Left ventricle myocardium superior (tissue), 1 donor: ENCODE results near the gene STARD3. TPM values are rescaled to one million over a fixed set of nuclear protein-coding genes. Genes with fewer than 3 reads are reported as not detected.

Source experiments
- ATAC-seq: fragments of 200-7000 bp; cut with Tn5 transposase; one replicate; pipeline ENCODE4 v1.9.1; 2020; ENCODE audit warnings: mild to moderate bottlenecking, moderate library complexity
- DNase-seq: peaks from one replicate; pipeline ENCODE4 v3.0.0-alpha.2; 2020
- intact Hi-C: fragments of 100-400 bp; cut with micrococcal nuclease; formaldehyde crosslinking; loops from one replicate; pipeline ENCODE4 v1.11.0; 2022
- total RNA-seq: library from RNA; stranded (reverse); fragmentation: NEBNext Ultra II Directional; extraction: Animal tissue kit (Norgen Biotek cat#: 25700); gene quantifications from one replicate; pipeline ENCODE4 v1.2.1, GENCODE V29; 2021
- donor health status: DM: no; HTN: yes; CAD: no; lungs with severe emphysema.

STARD3 gene
- total RNA-seq, 1 donor from 2014 or later: 18.7 TPM

GRCh38 chr17:39617446-39618245 is 19.3 kb upstream of the STARD3 start:
- ATAC-seq (peak; percentile 55), DNase-seq (peak; percentile 79)
- intact Hi-C loops: no loop called here

- intact Hi-C loops: no loop called here
- DNase-seq: no peak
- no peak for ATAC-seq
Observed at GRCh38 chr17:39618246-39618913, 18.6 kb upstream of the STARD3 start.

- DNase-seq: no peak
- intact Hi-C loops: no loop called here
- ATAC-seq: no peak
Observed at GRCh38 chr17:39618956-39619785, 17.8 kb upstream of the STARD3 start.

- intact Hi-C loops: loop anchor here (5.0 kb wide), 2 partner anchors 72 to 133 kb away; no protein-coding TSS in a partner anchor
- DNase-seq (no peak), ATAC-seq (no peak)
Observed at GRCh38 chr17:39619786-39620101, 17.2 kb upstream of the STARD3 start.

- ATAC-seq: peak; percentile 79
- intact Hi-C loops: loop anchor here (5.0 kb wide), 2 partner anchors 74 to 131 kb away; no protein-coding TSS in a partner anchor
- peak; percentile 91 for DNase-seq
Observed at GRCh38 chr17:39621523-39622379, 15.2 kb upstream of the STARD3 start.

- intact Hi-C loops: loop anchor here (5.0 kb wide), 2 partner anchors 75 to 130 kb away; no protein-coding TSS in a partner anchor
- ATAC-seq (no peak), DNase-seq (no peak)
Observed at GRCh38 chr17:39622380-39623006, 14.5 kb upstream of the STARD3 start.

GRCh38 chr17:39623356-39623950 is 13.5 kb upstream of the STARD3 start:
- DNase-seq: peak; percentile 92
- intact Hi-C loops: loop anchor here (5.0 kb wide), 2 partner anchors 76 to 129 kb away; no protein-coding TSS in a partner anchor
- ATAC-seq: peak; percentile 83

- ATAC-seq (no peak), DNase-seq (no peak)
- intact Hi-C loops: loop anchor here (5.0 kb wide), 2 partner anchors 77 to 128 kb away; no protein-coding TSS in a partner anchor
Observed at GRCh38 chr17:39624313-39624712, 12.6 kb upstream of the STARD3 start.

- DNase-seq: no peak
- ATAC-seq: no peak
- intact Hi-C loops: no loop called here
Observed at GRCh38 chr17:39625198-39625785, 11.7 kb upstream of the STARD3 start.

- intact Hi-C loops: no loop called here
- ATAC-seq: no peak
Observed at GRCh38 chr17:39626171-39627046, 10.5 kb upstream of the STARD3 start, which contains the start of gene PPP1R1B. Gene PPP1R1B (plus strand): TSS chr17:39626952. CDS start chr17:39627393, 441 bp downstream.

GRCh38 chr17:39627047-39627711 is 9.8 kb upstream of the STARD3 start:
- intact Hi-C loops: no loop called here
- ATAC-seq: no peak

More at GRCh38 chr17:39626171-39627046, 10.5 kb upstream of the STARD3 start, which contains the start of gene PPP1R1B:
- no peak for DNase-seq

GRCh38 chr17:39627712-39628516 is 9.0 kb upstream of the STARD3 start:
- DNase-seq: no peak
- no peak for ATAC-seq
- intact Hi-C loops: no loop called here

More at GRCh38 chr17:39627047-39627711, 9.8 kb upstream of the STARD3 start:
- DNase-seq: no peak

GRCh38 chr17:39628655-39629493 is 8.1 kb upstream of the STARD3 start:
- intact Hi-C loops: no loop called here
- DNase-seq: no peak
- no peak for ATAC-seq

- no peak for DNase-seq
- intact Hi-C loops: no loop called here
- ATAC-seq: no peak
Observed at GRCh38 chr17:39629494-39629880, 7.5 kb upstream of the STARD3 start.
